Measurements from ENCODE around the gene OR2B2.
"Not testable (repeated sequence)": the region's sequence is repeated elsewhere in the genome, so short reads cannot be mapped to it uniquely, and the experiment has no call there.

OR2B2 gene

DNA sequence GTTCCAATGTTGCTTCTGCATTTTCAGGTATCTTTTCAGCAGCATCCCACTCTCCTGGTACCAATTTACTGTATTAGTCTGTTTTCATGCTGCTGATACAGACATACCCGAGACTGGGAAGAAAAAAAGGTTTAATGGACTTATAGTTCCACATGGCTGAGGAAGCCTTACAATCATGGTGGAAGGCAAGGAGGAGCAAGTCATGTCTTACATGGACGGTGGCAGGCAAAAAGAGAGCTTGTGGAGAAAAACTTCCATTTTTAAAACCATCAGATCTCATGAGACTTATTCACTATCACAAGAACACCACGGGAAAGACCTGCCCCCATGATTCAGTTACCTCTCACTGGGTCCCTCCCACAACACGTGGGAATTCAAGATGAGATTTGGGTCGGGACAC is 17.7 kb upstream of the OR2B2 start:
- H3K27me3 ChIP-seq (ENCODE audit: control insufficient read depth in 3 of 3, insufficient read depth in 3 of 3, low read depth in 1 of 3, low read length in 3 of 3); H4K8ac ChIP-seq (ENCODE audit: low read depth, low read length); H3K4me1 ChIP-seq (ENCODE audit: control insufficient read depth in 2 of 2, insufficient read depth in 1 of 2, low read depth in 1 of 2, low read length in 2 of 2); H2BK5ac ChIP-seq (ENCODE audit: low read length); H3K27ac ChIP-seq (replicated peaks; ENCODE audit: low read length); H3K23ac ChIP-seq (ENCODE audit: low read depth, low read length, poor library complexity); H3K9ac ChIP-seq (ENCODE audit: low read depth, low read length, poor library complexity); H2AFZ ChIP-seq (ENCODE audit: low read length); H2BK120ac ChIP-seq (ENCODE audit: low read depth, low read length); H3K14ac ChIP-seq (ENCODE audit: low read length); H3K4me3 ChIP-seq (ENCODE audit: low read length in 2 of 2); H3K36me3 ChIP-seq (replicated peaks in 1 of 2; ENCODE audit: control insufficient read depth in 2 of 2, insufficient read depth in 2 of 2, low read length in 2 of 2); H2BK15ac ChIP-seq (ENCODE audit: low read length); H3K79me1 ChIP-seq (ENCODE audit: low read depth, low read length); H4K91ac ChIP-seq (ENCODE audit: low read depth, low read length, poor library complexity); H3K9me3 ChIP-seq (replicated peaks in 1 of 2; ENCODE audit: control insufficient read depth in 2 of 2, insufficient read depth in 1 of 2, low read depth in 1 of 2, low read length in 2 of 2); H2AK5ac ChIP-seq (ENCODE audit: low read depth, low read length); H3K4ac ChIP-seq (ENCODE audit: low read length); H3K4me2 ChIP-seq (ENCODE audit: insufficient read depth, low read length, poor library complexity, severe bottlenecking); H2BK12ac ChIP-seq (ENCODE audit: low read length); DNase-seq (ENCODE audit: low spot score); H3K18ac ChIP-seq (ENCODE audit: low read length): not testable (repeated sequence)
- WGBS, 2 donors (ENCODE audit: extremely low coverage in 2 of 2, insufficient read length in 2 of 2, insufficient replicate concordance in 1 of 2): no CpG with 5 or more reads among the region's 5 CpGs

DNA sequence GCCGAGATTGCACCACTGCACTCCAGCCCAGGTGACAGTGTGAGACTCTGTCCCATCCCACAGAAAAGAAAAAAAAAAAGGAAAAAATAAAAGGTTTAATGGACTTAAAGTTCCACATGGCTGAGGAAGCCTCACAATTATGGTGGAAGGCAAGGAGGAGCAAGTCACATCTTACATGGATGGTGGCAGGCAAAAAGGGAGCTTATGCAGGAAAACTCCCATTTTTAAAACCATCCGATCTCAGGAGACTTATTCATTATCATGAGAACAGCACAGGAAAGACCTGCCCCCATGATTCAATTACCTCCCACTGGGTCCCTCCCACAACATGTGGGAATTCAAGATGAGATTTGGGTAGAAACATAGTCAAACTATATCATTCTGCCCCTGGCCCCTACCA is 15.8 kb upstream of the OR2B2 start:
- not testable (repeated sequence) for H2AFZ ChIP-seq (ENCODE audit: low read length); H3K4me3 ChIP-seq (ENCODE audit: low read length in 2 of 2); H3K18ac ChIP-seq (ENCODE audit: low read length); H3K4ac ChIP-seq (ENCODE audit: low read length); H4K91ac ChIP-seq (ENCODE audit: low read depth, low read length, poor library complexity); H3K27me3 ChIP-seq (ENCODE audit: control insufficient read depth in 3 of 3, insufficient read depth in 3 of 3, low read depth in 1 of 3, low read length in 3 of 3); H2BK5ac ChIP-seq (ENCODE audit: low read length); H2BK12ac ChIP-seq (ENCODE audit: low read length); H3K14ac ChIP-seq (ENCODE audit: low read length); H2BK15ac ChIP-seq (ENCODE audit: low read length); DNase-seq (ENCODE audit: low spot score); H3K4me2 ChIP-seq (ENCODE audit: insufficient read depth, low read length, poor library complexity, severe bottlenecking); H3K79me1 ChIP-seq (ENCODE audit: low read depth, low read length); H3K27ac ChIP-seq (replicated peaks; ENCODE audit: low read length); H3K4me1 ChIP-seq (ENCODE audit: control insufficient read depth in 2 of 2, insufficient read depth in 1 of 2, low read depth in 1 of 2, low read length in 2 of 2); H3K23ac ChIP-seq (ENCODE audit: low read depth, low read length, poor library complexity); H3K9ac ChIP-seq (ENCODE audit: low read depth, low read length, poor library complexity); H2AK5ac ChIP-seq (ENCODE audit: low read depth, low read length); H2BK120ac ChIP-seq (ENCODE audit: low read depth, low read length); H3K36me3 ChIP-seq (replicated peaks in 1 of 2; ENCODE audit: control insufficient read depth in 2 of 2, insufficient read depth in 2 of 2, low read length in 2 of 2); H3K9me3 ChIP-seq (replicated peaks in 1 of 2; ENCODE audit: control insufficient read depth in 2 of 2, insufficient read depth in 1 of 2, low read depth in 1 of 2, low read length in 2 of 2); H4K8ac ChIP-seq (ENCODE audit: low read depth, low read length)
- no CpG with 5 or more reads among the region's 2 CpGs for WGBS, 2 donors (ENCODE audit: extremely low coverage in 2 of 2, insufficient read length in 2 of 2, insufficient replicate concordance in 1 of 2)

DNA sequence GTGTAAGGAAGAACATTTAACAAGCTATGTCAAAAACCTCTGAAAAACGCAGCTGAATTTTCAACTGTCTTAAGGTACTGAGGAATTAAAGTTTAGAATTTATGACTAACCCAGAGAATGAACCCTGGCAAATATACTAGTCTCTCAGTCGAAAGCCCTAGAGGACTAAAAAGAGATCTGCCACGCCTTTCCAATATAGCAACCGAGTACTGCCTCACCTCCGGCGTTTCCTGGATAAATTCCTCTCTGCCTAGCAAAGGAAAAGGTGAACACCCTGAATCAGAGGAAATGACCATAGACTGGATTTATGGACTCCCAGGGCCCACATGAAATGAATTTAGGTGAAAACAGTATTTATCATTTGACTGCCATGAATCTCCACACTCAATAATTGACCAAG is 12.0 kb upstream of the OR2B2 start:
- H2BK5ac ChIP-seq (ENCODE audit: low read length): no peak overlapping the region
- no peaks in the 10 kb centered on the region for H3K36me3 ChIP-seq (replicated peaks in 1 of 2; ENCODE audit: control insufficient read depth in 2 of 2, insufficient read depth in 2 of 2, low read length in 2 of 2)
- H3K79me1 ChIP-seq (ENCODE audit: low read depth, low read length): no peaks in the 10 kb centered on the region
- no peak overlapping the region for H4K8ac ChIP-seq (ENCODE audit: low read depth, low read length)
- H3K18ac ChIP-seq (ENCODE audit: low read length): no peak overlapping the region
- H2AK5ac ChIP-seq (ENCODE audit: low read depth, low read length): no peak overlapping the region
- H3K4me1 ChIP-seq (ENCODE audit: control insufficient read depth in 2 of 2, insufficient read depth in 1 of 2, low read depth in 1 of 2, low read length in 2 of 2): no peaks in the 10 kb centered on the region
- no peak overlapping the region for H2BK15ac ChIP-seq (ENCODE audit: low read length)
- no peak overlapping the region for H3K23ac ChIP-seq (ENCODE audit: low read depth, low read length, poor library complexity)
- DNase-seq (ENCODE audit: low spot score): no peak
- H4K91ac ChIP-seq (ENCODE audit: low read depth, low read length, poor library complexity): no peak overlapping the region
- no peak overlapping the region for H3K4me3 ChIP-seq (ENCODE audit: low read length in 2 of 2)
- no CpG with 5 or more reads among the region's 6 CpGs for WGBS, 2 donors (ENCODE audit: extremely low coverage in 2 of 2, insufficient read length in 2 of 2, insufficient replicate concordance in 1 of 2)
- no peak overlapping the region for H3K4ac ChIP-seq (ENCODE audit: low read length)
- no peak overlapping the region for H3K27ac ChIP-seq (replicated peaks; ENCODE audit: low read length)
- no peak overlapping the region for H2AFZ ChIP-seq (ENCODE audit: low read length)
- peaks cover 0 to 4% of the 10 kb centered on the region in 2 donors for H3K9me3 ChIP-seq (replicated peaks in 1 of 2; ENCODE audit: control insufficient read depth in 2 of 2, insufficient read depth in 1 of 2, low read depth in 1 of 2, low read length in 2 of 2)
- H2BK120ac ChIP-seq (ENCODE audit: low read depth, low read length): no peak overlapping the region
- no peak overlapping the region for H3K9ac ChIP-seq (ENCODE audit: low read depth, low read length, poor library complexity)
- H3K27me3 ChIP-seq (ENCODE audit: control insufficient read depth in 3 of 3, insufficient read depth in 3 of 3, low read depth in 1 of 3, low read length in 3 of 3): no peaks in the 10 kb centered on the region
- H3K14ac ChIP-seq (ENCODE audit: low read length): no peak overlapping the region
- H2BK12ac ChIP-seq (ENCODE audit: low read length): no peak overlapping the region
- H3K4me2 ChIP-seq (ENCODE audit: insufficient read depth, low read length, poor library complexity, severe bottlenecking): no peak overlapping the region

DNA sequence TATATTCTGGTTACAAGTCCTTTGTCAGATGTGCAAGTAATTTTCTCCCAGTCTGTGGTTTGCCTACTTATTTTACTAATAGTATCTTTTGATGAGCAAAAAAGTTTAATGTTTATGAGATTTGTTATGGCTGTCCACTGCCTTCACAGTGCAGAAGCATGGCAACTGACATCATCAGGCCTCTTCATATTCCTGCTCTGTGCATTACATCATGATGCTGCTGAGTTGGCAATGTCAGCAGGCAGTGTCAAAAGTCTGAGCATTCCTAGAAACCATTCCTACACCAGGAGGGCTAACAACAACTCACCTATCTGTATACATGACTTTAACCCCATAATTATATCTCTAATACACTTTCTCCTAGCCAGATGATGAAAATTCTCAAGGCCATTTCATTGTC is 10.8 kb upstream of the OR2B2 start:
- no peaks in the 10 kb centered on the region for H3K79me1 ChIP-seq (ENCODE audit: low read depth, low read length)
- no peak overlapping the region for H2BK12ac ChIP-seq (ENCODE audit: low read length)
- no peak overlapping the region for H3K4me3 ChIP-seq (ENCODE audit: low read length in 2 of 2)
- no peak overlapping the region for H4K8ac ChIP-seq (ENCODE audit: low read depth, low read length)
- H3K14ac ChIP-seq (ENCODE audit: low read length): no peak overlapping the region
- no peaks in the 10 kb centered on the region for H3K27me3 ChIP-seq (ENCODE audit: control insufficient read depth in 3 of 3, insufficient read depth in 3 of 3, low read depth in 1 of 3, low read length in 3 of 3)
- H3K36me3 ChIP-seq (replicated peaks in 1 of 2; ENCODE audit: control insufficient read depth in 2 of 2, insufficient read depth in 2 of 2, low read length in 2 of 2): no peaks in the 10 kb centered on the region
- no peak for DNase-seq (ENCODE audit: low spot score)
- H3K9me3 ChIP-seq (replicated peaks in 1 of 2; ENCODE audit: control insufficient read depth in 2 of 2, insufficient read depth in 1 of 2, low read depth in 1 of 2, low read length in 2 of 2): no peaks in the 10 kb centered on the region
- no peak overlapping the region for H2BK5ac ChIP-seq (ENCODE audit: low read length)
- H3K4me1 ChIP-seq (ENCODE audit: control insufficient read depth in 2 of 2, insufficient read depth in 1 of 2, low read depth in 1 of 2, low read length in 2 of 2): no peaks in the 10 kb centered on the region
- no peak overlapping the region for H3K4ac ChIP-seq (ENCODE audit: low read length)
- no peak overlapping the region for H3K4me2 ChIP-seq (ENCODE audit: insufficient read depth, low read length, poor library complexity, severe bottlenecking)
- H4K91ac ChIP-seq (ENCODE audit: low read depth, low read length, poor library complexity): no peak overlapping the region
- no peak overlapping the region for H2BK120ac ChIP-seq (ENCODE audit: low read depth, low read length)
- no peak overlapping the region for H2BK15ac ChIP-seq (ENCODE audit: low read length)
- H2AK5ac ChIP-seq (ENCODE audit: low read depth, low read length): no peak overlapping the region
- no peak overlapping the region for H3K23ac ChIP-seq (ENCODE audit: low read depth, low read length, poor library complexity)
- no peak overlapping the region for H3K27ac ChIP-seq (replicated peaks; ENCODE audit: low read length)
- H3K18ac ChIP-seq (ENCODE audit: low read length): no peak overlapping the region
- no peak overlapping the region for H3K9ac ChIP-seq (ENCODE audit: low read depth, low read length, poor library complexity)
- H2AFZ ChIP-seq (ENCODE audit: low read length): no peak overlapping the region
